Endothelial cell of umbilical vein (primary cell): ENCODE data around the gene THTPA.

Source experiments
- EZH2 ChIP-seq: IDR thresholded peaks from 2 replicates; pipeline ENCODE4 v1.6.1; 2012; ENCODE audit warnings: borderline replicate concordance, low read depth, mild to moderate bottlenecking, moderate library complexity, low read length, inconsistent platforms; ENCODE audit not compliant: severe bottlenecking
- FOS ChIP-seq: IDR thresholded peaks from 2 replicates; pipeline ENCODE4 v1.6.1; 2011; ENCODE audit warnings: mild to moderate bottlenecking, low read length, moderate library complexity, borderline replicate concordance; ENCODE audit not compliant: insufficient read depth
- GATA2 ChIP-seq: IDR thresholded peaks from 2 replicates; pipeline ENCODE4 v1.7.0; 2011; ENCODE audit warnings: low read depth, mild to moderate bottlenecking, moderate library complexity, mixed read lengths, low read length; ENCODE audit not compliant: insufficient read length, insufficient read depth
- JUN ChIP-seq: IDR thresholded peaks from 2 replicates; pipeline ENCODE4 v1.6.1; 2011; ENCODE audit warnings: borderline replicate concordance, low read depth; ENCODE audit not compliant: insufficient read length, insufficient read depth
- MYC ChIP-seq: IDR thresholded peaks from one replicate; pipeline ENCODE4 v1.6.1; 2011; ENCODE audit warnings: mild to moderate bottlenecking, low read depth, low read length
- POLR2A ChIP-seq: IDR thresholded peaks from 2 replicates; pipeline ENCODE4 v1.6.1; 2012; ENCODE audit warnings: low read depth, mild to moderate bottlenecking, control low read depth, low read length
- POLR2AphosphoS5 ChIP-seq: IDR thresholded peaks from 2 replicates; pipeline ENCODE4 v1.6.1; 2012; ENCODE audit warnings: low read depth, mild to moderate bottlenecking, control low read depth, low read length, moderate library complexity; ENCODE audit not compliant: insufficient read depth
- TF ChIP-seq, protein P1 (sequence below), 2 donors: IDR thresholded peaks; 1 replicate in 1 of 2; 2 replicates in 1 of 2; pipeline ENCODE4 v1.5.1; 2011; ENCODE audit warnings: low read length in 2 of 2, mild to moderate bottlenecking in 2 of 2, moderate library complexity in 2 of 2, control low read depth in 1 of 2, inconsistent platforms in 1 of 2, low read depth in 1 of 2; ENCODE audit not compliant: insufficient read depth in 1 of 2; ENCODE audit errors: extremely low read depth in 1 of 2
- TF ChIP-seq, protein P2 (sequence below): IDR thresholded peaks from 2 replicates; pipeline ENCODE4 v1.6.1; 2011; ENCODE audit not compliant: insufficient read depth, insufficient read length

DNA sequence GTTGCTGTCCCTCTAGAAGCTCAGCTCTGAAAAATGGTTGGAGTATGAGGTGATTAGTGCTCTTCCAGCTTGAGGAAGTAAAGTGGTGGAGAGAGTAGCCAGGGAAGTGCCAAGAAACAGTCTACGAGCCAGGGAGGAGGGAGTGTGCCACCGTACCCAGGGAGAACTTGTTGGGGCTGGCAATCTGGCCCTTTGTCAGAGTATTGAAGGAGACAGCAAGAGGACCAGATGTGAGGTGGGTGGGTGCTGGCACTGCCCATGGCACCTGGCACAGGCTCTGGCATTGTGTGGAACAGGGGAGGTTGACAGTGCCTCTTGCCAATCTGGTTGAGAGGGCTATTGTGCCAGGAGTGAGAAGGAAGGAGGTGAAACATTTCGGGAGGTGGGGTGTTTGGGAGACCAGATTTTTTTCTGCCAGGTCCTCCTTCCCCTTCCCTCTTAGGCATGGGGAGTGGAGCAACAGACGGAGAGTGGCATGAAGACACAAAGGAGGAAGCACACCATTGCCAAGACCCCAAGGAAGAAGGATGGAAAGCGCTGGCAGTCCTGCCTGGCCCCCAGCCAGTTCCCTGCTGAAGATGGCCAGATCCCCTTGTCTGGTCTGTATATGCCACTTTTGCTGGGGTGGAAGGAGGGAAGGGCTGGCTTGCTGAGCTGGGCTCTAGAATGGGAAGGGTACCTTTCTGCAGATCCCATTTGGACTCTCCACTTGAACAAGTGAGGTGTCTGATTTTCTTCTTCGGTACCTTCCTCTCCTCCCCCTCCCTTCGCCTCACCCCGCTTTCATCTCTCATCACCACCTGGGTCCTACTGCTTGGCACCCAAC, 42.0 kb upstream of the THTPA start:
- TF ChIP-seq EZH2 (no peak), GATA2 (no peak), MYC (no peak), POLR2A (no peak), POLR2AphosphoS5 (no peak), FOS (no peak), JUN (no peak)
- TF ChIP-seq, protein P1, sequence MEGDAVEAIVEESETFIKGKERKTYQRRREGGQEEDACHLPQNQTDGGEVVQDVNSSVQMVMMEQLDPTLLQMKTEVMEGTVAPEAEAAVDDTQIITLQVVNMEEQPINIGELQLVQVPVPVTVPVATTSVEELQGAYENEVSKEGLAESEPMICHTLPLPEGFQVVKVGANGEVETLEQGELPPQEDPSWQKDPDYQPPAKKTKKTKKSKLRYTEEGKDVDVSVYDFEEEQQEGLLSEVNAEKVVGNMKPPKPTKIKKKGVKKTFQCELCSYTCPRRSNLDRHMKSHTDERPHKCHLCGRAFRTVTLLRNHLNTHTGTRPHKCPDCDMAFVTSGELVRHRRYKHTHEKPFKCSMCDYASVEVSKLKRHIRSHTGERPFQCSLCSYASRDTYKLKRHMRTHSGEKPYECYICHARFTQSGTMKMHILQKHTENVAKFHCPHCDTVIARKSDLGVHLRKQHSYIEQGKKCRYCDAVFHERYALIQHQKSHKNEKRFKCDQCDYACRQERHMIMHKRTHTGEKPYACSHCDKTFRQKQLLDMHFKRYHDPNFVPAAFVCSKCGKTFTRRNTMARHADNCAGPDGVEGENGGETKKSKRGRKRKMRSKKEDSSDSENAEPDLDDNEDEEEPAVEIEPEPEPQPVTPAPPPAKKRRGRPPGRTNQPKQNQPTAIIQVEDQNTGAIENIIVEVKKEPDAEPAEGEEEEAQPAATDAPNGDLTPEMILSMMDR (IDR thresholded peaks at IDR 0.05; ENCODE audit: extremely low read depth in 1 of 2, insufficient read depth in 1 of 2, low read depth in 1 of 2, low read length in 2 of 2) = no peak
- TF ChIP-seq, protein P2, sequence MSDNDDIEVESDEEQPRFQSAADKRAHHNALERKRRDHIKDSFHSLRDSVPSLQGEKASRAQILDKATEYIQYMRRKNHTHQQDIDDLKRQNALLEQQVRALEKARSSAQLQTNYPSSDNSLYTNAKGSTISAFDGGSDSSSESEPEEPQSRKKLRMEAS = no peak
